A172 (cell line): ENCODE data around the gene LGI4. TPM values are rescaled to one million over a fixed set of nuclear protein-coding genes. Genes with fewer than 3 reads are reported as not detected.
"Not testable (repeated sequence)": the region's sequence is repeated elsewhere in the genome, so short reads cannot be mapped to it uniquely, and the experiment has no call there.

ENCODE experiments used
- DNase-seq: peaks from one replicate; pipeline ENCODE4 v3.0.0-alpha.2; 2015; ENCODE audit warnings: low spot score
- total RNA-seq: library from RNA; depleted of rRNA; stranded (reverse); fragments of >200 nt; shearing (Covaris generic); gene quantifications from 2 replicates; pipeline ENCODE4 v1.2.3, GENCODE V29; 2014

The LGI4 gene
- total RNA-seq, 1 experiment from 2014 or later, result not detected

DNA sequence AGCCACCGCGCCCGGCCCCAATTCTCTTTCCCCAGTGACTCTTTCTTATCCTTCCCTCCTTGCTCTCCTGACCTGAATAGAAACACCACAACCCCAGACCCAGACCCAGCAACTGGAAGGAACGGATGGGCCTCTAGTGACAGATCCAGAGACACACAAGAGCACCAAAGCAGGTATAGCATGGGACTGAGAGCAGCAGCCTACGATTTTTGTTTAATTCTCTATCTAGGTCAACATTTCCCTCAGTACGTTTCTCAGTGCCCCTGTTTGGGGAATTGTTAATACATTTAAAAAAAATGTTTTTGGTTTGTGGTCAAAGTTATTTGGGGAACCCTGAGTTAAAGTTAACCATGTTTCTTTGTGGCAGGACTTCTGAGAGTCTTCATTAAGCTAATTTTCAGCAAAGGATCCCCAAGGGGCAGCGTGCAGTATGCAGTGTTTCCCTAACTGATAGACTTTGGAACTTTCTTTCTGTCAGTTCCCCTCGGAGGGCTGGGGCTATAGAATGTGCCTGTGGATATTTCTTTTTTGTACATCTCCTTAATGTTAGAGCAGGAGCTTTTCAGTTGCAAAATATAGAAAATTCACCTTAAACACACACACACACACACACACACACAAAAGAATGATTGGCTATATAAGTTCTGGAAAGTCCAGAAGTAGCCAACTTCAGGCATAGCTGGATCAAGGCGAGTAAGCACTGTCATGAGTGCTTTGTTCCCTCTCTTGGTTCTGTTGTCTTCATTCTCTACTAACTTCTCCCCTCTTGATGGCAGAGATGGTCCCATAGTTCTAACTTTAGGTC lies 26.0 kb upstream of the LGI4 start:
- DNase-seq, result no peak

DNA sequence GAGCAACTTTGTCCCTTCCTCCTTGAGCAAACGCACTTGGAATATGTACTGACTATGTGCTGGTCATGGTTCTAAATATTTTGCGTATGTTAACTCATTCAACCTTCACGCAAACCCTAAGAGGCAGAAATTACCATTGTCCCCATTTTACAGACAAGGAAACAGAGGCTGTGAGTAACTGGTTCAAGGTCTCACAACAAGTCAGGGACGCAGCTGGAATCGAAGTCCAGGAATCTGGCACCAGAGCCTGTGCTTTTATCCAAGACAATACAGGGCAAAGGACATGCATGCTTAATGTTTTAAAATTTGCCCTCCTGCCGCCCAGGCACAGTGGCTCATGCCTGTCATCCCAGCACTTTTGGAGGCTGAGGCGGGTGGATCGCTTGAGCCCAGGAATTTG lies 24.7 kb upstream of the LGI4 start:
- DNase-seq, result no peak

DNA sequence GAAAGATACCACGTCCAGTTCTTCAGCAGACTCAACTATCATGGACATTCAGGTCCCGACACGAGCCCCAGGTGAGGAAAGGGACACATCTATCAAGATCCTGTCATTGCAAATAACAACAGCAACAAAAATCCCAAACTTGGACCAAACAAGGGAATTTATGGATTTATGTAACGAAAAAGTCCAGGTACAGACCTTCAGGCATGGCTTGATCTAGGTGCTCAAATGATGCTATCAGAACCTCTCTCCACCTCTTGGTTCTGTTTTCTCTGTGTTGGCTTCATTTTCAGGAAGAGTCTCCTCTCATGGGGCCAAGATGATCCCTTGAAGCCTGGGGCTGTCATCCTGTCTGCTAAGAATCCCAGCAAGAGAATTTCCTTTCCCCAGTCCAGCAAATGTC lies 22.6 kb upstream of the LGI4 start:
- DNase-seq, result no peak

GRCh38 chr19:35156673-35157014 lies 21.8 kb upstream of the LGI4 start:
- no peak for DNase-seq

GRCh38 chr19:35155981-35156672 lies 21.3 kb upstream of the LGI4 start:
- DNase-seq, result no peak

- no peak for DNase-seq
Measured at GRCh38 chr19:35155441-35155840, 20.6 kb upstream of the LGI4 start.

DNA sequence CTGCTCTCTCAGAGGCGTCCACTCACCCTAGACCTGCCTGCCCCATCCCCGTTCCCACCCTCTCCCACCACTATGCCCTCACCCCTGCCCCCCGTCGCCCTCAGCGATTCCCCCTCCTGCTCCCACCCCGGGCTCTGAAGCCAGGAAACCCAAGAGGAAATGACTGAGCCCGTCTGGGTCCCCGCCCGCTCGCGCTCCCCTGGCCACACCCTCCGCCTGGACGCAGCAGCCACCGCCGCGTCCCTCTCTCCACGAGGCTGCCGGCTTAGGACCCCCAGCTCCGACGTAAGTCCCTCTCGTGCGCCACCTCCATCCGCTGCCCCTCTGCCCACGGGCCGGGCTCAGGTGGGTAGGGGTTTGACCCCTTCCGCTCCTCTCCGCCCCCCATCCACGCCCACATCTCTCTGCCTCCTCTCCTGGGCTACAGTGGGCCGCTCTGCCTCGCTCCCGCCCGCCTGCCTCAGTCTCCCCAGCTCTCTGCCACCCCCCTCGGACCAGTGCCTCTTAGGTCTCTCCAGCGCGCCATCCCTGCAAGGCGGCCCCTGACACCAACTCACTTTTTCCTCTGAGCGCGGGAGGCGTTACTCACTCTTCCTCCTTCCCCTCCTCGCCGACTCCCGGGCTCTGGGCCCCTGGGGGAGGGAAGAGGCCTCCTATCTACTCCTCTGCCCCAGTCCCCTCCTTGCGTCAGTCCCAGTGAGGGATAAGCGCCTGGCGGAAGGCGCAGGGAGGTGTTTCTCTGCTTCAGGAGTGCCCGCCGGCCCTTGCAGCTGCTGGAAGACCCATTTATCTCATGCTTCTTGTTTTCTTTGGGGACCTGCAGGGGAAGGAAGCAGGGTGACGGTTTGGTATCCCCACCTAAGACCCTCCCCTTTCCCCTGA lies 19.9 kb upstream of the LGI4 start, which contains the start of gene FXYD5:
Gene FXYD5, plus strand, starts transcription at position 211 of the 882 bp plus-strand sequence. CDS start 816 bp downstream, outside the sequence.
- DNase-seq, result peak; percentile 72

DNA sequence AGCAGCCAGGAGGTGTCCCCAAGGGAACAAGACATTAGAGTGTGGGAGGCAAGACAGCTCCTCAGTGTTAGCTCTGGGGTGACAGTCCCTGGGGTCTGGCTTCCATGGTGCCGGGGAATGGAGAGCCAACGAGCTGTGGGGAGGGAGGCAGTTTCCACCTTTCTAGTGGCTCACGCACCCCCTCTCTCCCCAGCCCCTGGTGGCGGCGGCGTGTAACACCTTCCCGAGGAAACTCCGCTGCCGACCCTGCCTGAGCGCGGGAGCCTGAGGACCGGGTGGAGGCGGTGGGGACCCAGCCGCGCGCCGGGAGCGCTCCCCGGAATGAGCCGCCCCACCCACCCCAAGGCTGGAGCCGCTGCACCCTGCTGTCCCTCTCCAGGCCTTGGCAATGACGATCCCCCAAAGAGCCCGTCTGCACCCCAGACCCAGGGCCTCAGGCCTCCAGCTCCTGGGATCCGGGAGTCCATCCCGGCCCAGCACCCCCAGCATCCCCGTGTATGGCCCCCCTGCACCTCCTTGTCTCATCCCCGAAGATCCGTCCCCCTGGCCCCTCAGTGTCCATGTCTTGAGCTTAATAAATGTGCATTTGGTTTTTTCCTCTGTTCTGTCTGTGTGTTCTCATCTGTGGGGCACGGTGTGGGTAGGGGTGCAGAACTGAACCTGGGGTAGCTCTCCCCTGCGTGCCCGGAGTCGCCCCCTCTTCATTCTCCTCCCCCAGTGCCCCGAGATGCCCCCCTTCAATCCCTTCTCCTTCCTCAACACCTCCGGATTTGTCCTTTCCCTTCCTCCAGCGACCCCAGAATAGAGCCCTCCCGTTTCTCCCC lies 19.1 kb upstream of the LGI4 start:
- DNase-seq, result no peak

- DNase-seq, result not testable (repeated sequence)
Measured at GRCh38 chr19:35153129-35153522, 18.3 kb upstream of the LGI4 start.

DNA sequence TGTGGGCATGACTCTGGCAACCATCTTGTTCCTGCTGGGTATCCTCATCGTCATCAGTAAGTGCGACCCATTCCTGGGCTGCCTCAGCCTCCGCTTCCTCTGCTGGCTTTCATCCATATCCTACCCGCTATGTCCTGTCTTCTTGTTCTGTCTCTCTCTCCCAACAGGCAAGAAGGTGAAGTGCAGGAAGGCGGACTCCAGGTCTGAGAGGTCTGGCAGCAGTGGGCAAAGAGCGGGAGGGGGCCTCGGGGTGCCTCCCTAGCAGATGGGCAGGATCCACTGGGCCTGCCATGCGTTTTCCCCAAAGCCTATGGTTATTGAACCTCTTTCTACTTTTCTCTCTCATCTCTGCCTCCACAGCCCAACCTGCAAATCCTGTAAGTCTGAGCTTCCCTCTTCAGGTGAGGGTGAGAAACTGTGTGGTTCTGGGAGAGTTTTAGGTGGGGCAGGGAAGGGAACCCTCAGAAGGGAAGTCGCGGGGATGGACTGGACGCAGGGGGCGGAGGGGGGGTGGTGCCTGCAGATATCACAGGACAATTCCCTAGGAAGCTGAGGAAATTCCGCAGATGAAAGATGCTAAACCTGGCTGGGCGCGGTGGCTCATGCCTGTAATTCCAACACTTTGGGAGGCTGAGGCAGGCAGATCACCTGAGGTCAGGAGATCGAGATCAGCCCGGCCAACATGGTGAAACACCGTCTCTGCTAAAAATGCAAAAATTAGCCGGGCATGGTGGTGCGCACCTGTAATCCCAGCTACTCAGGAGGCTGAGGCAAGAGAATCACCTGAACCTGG lies 16.6 kb upstream of the LGI4 start:
- DNase-seq, result no peak

DNA sequence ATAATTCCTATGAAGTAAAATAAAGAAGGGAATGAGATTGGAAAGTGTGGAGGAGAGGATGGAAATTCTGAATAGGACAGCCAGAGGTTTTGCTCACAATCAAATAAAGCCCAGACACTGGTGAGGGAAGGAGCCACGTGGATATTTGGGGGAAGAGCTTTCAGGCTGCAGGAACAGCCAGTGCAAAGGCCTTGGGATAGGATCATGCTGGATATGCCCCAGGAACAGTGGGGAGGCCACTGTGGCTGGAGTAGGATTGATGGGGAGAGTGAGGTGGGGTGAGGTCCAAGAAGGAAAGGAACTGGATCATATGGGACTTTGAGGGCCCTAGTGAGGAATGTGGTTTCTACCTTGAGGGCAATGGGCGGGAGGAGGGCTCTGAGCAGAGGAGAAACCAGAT lies 15.6 kb upstream of the LGI4 start:
- DNase-seq, result no peak

DNA sequence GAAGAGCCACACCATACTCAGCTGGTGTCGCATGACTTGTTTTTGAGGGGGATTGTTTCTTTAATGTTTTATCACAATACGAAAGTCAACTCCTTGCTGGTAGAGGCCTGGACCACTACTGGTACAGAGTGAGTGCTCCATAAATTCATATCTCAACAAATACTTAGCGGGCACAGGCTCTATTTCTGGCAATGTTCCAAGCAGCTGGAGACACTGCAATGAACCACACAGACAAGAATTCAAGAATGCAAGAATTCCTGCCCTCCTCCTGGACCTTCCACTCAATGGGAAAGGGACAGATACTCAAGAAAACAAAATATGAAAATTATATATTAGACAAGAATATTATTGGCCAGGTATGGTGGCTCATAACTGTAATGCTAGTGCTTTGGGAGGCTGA lies 14.6 kb upstream of the LGI4 start:
- no peak for DNase-seq

DNA sequence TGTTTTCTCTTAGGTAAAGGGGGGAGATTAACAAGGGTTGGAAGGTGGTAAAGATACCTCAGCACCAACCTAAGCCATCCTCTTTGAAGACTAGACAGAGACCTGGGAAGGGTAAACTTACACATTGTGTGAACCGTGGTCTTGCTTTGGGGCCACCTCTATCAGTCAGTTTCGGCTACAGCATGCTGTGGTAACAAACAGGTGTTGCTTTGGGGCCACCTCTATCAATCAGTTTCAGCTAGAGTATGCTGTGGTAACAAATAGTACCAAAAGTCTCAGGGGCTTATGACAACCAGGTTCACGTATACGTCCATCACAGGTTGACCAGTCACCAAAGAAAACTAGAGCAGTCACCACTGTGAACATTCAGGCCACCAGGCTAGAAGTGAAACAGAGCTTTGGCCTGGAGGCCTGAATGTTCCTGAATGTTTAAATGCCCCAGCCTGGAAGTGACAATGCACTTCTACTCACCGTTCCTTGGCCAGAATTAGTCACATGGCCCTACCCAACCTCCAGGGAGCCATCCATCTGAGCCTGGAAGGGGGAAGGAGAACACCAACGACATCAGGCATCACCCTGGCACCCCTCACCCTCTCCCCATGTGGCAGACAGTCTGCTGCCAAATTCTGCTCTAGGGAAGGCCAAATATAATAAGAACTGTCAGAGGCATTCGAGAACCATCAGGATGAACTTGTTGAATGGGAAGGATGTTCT lies 12.0 kb upstream of the LGI4 start:
- no peak for DNase-seq

DNA sequence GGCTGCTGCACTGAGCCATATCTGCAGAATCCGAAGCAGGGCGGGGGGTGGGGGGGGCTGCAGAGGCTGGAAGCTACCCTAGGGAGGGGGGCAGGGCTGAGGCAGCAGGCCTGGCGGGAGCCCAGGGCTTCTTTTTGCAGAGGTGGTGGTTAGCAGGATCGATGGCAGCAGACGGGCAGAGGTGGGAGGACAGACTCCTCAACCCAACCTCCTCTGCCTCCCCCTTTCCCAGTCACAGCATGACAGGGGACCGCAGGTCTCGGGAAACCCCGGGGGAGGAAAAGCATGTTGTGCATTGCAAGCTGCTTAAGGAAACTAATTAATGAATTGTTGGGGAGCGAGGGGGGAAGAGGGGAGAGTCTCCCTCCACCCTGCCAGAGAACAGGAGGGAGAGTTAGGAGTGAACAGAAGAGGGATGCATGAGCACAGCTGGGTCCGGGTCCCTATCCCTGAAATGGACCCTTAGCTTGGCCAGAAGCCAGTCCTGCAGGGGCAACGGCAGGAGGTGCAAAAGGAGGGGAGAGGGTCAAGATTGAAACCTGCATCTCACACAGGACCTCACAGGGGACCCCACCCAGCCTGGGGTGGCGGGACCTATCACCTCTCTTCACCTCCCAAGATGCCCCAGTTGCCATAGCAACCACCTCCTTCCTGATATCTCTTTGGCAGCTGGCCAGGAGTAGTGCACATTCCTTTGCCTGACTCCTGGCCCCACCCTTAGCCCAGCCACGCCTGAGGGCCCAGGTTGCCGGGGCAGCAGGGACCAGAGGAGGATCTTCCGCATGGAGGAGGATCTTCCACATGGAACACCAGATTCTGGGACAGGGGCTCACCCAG lies 10.0 kb upstream of the LGI4 start:
- DNase-seq, result peak; percentile 81

- no peak for DNase-seq
Measured at GRCh38 chr19:35144259-35144599, 9.4 kb upstream of the LGI4 start.

DNA sequence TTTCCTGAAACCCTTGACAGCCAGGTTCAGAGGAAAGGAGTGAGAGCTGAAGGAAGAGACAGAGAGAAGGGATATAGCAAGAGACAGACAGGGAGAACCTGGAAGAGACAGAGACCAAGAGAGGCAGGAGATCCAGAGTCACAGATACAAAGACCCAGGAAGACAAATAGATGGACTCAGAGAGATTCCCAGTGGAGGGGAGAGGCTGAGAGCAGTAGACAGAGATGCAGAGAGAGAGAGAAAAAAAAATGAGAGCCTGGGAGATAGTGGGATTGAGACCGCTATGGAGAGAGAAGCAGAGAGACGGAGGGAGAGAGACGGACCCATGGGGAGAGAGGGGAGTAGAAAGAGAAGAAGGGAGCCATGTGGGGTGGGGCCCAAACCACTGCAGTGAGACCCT lies 9.0 kb upstream of the LGI4 start:
- DNase-seq, result no peak

- no peak for DNase-seq
Measured at GRCh38 chr19:35143231-35143715, 8.4 kb upstream of the LGI4 start, which contains the start of gene FXYD7. Gene FXYD7, plus strand, starts transcription at chr19:35143255. Its CDS starts 79 bp downstream, at chr19:35143334.

- DNase-seq, result no peak
Measured at GRCh38 chr19:35142606-35143230, 7.9 kb upstream of the LGI4 start.
